ENCODE results near the gene SHD.

SHD gene

DNA sequence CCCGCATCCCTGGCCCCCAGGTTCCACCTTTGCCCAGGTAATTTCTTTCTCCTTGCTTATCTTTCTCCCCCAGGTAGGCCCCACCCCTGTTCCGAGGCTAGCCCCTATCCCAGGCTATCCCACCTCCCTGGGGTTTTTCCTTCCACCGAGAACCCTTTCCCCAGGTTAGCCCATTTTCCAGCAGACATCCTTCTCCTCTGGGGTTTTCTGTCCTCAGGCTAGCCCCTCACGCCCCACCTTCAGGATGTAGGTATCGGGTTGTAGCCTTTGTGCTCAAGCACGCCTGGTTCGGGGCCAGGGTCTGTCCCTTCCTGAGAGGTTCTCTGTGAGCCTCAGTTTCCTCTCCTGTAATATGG is 26.2 kb downstream of the SHD start:
- no peak overlapping the region for H3K4me3 ChIP-seq (IDR thresholded peaks at IDR 0.05; ENCODE audit: insufficient read depth, low read depth, low read length)
- H3K9ac ChIP-seq, result no peak overlapping the region

GRCh38 chr19:4305659-4306058 is 26.6 kb downstream of the SHD start:
- H3K36me3 ChIP-seq (ENCODE audit: insufficient read depth), result no peaks in the 10 kb centered on the region
- no peak overlapping the region for H3K27ac ChIP-seq
- no peaks in the 10 kb centered on the region for H3K79me2 ChIP-seq (ENCODE audit: insufficient read depth, low read depth)
- no peaks in the 10 kb centered on the region for H3K4me1 ChIP-seq (ENCODE audit: low read depth, poor library complexity, severe bottlenecking)
- H3K4me3 ChIP-seq (IDR thresholded peaks at IDR 0.05; ENCODE audit: insufficient read depth, low read depth, low read length), result no peak overlapping the region
- TF ChIP-seq, protein P1, sequence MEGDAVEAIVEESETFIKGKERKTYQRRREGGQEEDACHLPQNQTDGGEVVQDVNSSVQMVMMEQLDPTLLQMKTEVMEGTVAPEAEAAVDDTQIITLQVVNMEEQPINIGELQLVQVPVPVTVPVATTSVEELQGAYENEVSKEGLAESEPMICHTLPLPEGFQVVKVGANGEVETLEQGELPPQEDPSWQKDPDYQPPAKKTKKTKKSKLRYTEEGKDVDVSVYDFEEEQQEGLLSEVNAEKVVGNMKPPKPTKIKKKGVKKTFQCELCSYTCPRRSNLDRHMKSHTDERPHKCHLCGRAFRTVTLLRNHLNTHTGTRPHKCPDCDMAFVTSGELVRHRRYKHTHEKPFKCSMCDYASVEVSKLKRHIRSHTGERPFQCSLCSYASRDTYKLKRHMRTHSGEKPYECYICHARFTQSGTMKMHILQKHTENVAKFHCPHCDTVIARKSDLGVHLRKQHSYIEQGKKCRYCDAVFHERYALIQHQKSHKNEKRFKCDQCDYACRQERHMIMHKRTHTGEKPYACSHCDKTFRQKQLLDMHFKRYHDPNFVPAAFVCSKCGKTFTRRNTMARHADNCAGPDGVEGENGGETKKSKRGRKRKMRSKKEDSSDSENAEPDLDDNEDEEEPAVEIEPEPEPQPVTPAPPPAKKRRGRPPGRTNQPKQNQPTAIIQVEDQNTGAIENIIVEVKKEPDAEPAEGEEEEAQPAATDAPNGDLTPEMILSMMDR (conservative IDR thresholded peaks at IDR 0.05; ENCODE audit: low read depth, low read length), result no peak
- H2AFZ ChIP-seq (ENCODE audit: low read depth), result no peak overlapping the region
- H3K9ac ChIP-seq, result no peak overlapping the region
- H3K27me3 ChIP-seq (ENCODE audit: insufficient read depth, low read depth), result no peaks in the 10 kb centered on the region; the same call in 1 of the 2 replicates
- no peak overlapping the region for H3K4me2 ChIP-seq
- H4K20me1 ChIP-seq (ENCODE audit: insufficient read depth), result no peaks in the 10 kb centered on the region

More for the DNA sequence above, 26.2 kb downstream of the SHD start:
- Histone ChIP-seq H3K4me2 (no peak overlapping the region), H2AFZ (ENCODE audit: low read depth) (no peak overlapping the region), H3K4me1 (ENCODE audit: low read depth, poor library complexity, severe bottlenecking) (no peaks in the 10 kb centered on the region), H3K27me3 (ENCODE audit: insufficient read depth, low read depth) (no peaks in the 10 kb centered on the region; the same call in 1 of the 2 replicates), H4K20me1 (ENCODE audit: insufficient read depth) (no peaks in the 10 kb centered on the region), H3K27ac (no peak overlapping the region), H3K36me3 (ENCODE audit: insufficient read depth) (no peaks in the 10 kb centered on the region), H3K79me2 (ENCODE audit: insufficient read depth, low read depth) (no peaks in the 10 kb centered on the region)
- TF ChIP-seq, protein P1 (conservative IDR thresholded peaks at IDR 0.05; ENCODE audit: low read depth, low read length), result no peak

DNA sequence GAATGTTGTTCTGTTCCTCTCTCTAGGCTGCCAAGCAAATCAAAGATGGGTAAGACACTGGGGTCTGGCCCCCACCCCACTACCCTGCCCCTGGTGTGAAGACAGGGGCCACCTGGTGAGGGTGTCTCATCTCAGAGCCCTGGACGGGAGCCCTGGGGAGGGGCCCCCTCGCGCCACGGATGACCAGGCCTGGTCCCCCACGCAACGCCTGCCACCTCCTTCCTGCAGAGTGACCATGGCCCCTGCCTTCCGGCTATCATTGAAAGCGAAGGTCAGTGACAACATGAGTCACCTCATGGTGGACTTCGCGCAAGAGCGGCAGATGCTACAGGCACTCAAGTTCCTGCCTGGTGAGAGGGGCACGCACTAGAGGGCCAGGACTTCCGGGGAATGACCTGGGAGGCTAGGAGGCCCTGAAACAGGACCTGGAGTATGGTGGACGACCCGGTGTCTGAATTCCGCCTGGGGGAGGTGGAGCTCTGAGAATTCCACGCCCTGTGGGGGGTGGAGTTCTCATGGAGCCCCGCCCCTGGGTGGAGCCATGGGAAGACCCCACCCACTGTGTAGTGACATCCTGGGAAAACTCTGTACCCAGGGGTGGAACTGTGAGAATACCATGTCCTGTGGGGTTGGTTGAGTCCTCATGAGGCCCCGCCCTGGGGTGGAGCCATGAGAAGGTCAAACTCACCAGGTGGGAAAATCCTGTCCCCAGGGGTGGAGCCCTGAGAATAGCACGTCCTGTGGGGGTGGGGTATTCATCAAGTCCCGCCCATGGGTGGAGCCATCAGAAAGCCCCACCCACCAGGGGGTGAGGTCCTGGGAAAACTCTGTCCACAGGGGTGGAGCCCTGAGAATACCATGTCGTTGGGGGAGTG is 31.4 kb downstream of the SHD start:
- Histone ChIP-seq H3K9ac (no peak overlapping the region), H3K27me3 (ENCODE audit: insufficient read depth, low read depth) (no peaks in the 10 kb centered on the region; the same call in 1 of the 2 replicates), H4K20me1 (ENCODE audit: insufficient read depth) (no peaks in the 10 kb centered on the region), H3K27ac (no peak overlapping the region), H3K4me3 (IDR thresholded peaks at IDR 0.05; ENCODE audit: insufficient read depth, low read depth, low read length) (no peak overlapping the region), H3K4me2 (no peak overlapping the region), H3K4me1 (ENCODE audit: low read depth, poor library complexity, severe bottlenecking) (no peaks in the 10 kb centered on the region), H3K36me3 (ENCODE audit: insufficient read depth) (no peaks in the 10 kb centered on the region), H2AFZ (ENCODE audit: low read depth) (no peak overlapping the region), H3K79me2 (ENCODE audit: insufficient read depth, low read depth) (no peaks in the 10 kb centered on the region)
- TF ChIP-seq, protein P1 (conservative IDR thresholded peaks at IDR 0.05; ENCODE audit: low read depth, low read length), result no peak

- Histone ChIP-seq H3K9ac (no peak overlapping the region), H3K4me2 (no peak overlapping the region), H3K27ac (no peak overlapping the region), H3K4me1 (ENCODE audit: low read depth, poor library complexity, severe bottlenecking) (no peaks in the 10 kb centered on the region), H3K36me3 (ENCODE audit: insufficient read depth) (no peaks in the 10 kb centered on the region), H2AFZ (ENCODE audit: low read depth) (no peak overlapping the region), H4K20me1 (ENCODE audit: insufficient read depth) (no peaks in the 10 kb centered on the region), H3K4me3 (IDR thresholded peaks at IDR 0.05; ENCODE audit: insufficient read depth, low read depth, low read length) (no peak overlapping the region), H3K79me2 (ENCODE audit: insufficient read depth, low read depth) (no peaks in the 10 kb centered on the region), H3K27me3 (ENCODE audit: insufficient read depth, low read depth) (no peaks in the 10 kb centered on the region; the same call in 1 of the 2 replicates)
- TF ChIP-seq, protein P1 (conservative IDR thresholded peaks at IDR 0.05; ENCODE audit: low read depth, low read length), result no peak
Observed at GRCh38 chr19:4313847-4314490, 34.9 kb downstream of the SHD start.

All from KMS-11 (cell line).